Hepatic stellate cell (primary cell): ENCODE results near the gene STAMBP.
"Not testable (repeated sequence)": the region's sequence is repeated elsewhere in the genome, so short reads cannot be mapped to it uniquely, and the experiment has no call there.

Experiments
- DNase-seq: peaks from one replicate; pipeline ENCODE4 v3.0.0; 2011; ENCODE audit warnings: low spot score

Gene STAMBP

DNA sequence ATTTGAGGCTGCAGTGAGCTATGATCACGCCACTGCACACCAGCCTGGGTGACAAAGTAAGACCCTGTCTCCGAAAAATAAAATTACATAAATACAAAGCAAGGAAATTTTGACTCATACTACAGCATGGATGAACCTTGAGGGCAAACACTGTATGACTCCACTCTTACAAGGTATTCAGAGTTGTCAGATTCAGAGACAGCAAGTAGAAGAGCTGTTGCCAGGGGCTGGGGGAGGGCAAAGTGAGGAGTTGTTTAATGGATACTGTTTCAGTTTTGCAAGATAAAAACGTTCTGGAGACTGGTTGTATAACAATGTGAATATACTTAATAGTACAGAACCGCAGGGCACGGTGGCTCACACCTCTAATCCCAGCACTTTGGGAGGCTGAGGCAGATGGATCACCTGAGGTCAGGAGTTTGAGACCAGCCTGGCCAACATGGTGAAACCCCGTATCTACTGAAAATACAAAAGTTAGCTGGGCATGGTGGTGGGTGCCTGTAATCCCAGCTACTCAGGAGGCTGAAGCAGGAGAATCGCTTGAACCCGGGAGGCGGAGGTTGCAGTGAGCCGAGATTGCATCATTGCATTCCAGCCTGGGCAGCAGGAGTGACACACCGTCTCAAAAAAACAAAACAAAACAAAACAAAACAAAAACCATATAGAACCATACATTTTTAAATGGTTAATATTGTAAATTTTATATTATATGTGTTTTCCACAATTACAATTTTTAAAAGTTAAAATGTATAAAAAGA lies 59.0 kb downstream of the STAMBP start:
- not testable (repeated sequence) for DNase-seq

DNA sequence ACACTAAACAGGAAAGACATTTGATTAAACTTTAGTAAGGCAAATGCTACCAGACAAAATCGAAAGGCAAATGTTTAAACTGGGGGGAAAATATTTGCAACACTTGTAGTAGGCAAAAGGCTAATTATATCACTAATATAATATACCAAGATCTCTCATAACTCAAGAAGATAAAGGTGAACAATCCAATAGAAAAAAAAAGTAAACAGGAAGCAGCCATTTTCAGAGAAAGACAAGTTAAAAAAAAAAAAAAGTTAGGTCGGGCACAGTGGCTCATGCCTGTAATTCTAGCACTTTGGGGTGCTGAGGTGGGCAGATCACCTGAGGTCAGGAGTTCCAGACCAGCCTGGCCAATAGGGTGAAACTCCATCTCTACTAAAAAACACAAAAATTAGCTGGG lies 59.6 kb downstream of the STAMBP start:
- DNase-seq = no peak

DNA sequence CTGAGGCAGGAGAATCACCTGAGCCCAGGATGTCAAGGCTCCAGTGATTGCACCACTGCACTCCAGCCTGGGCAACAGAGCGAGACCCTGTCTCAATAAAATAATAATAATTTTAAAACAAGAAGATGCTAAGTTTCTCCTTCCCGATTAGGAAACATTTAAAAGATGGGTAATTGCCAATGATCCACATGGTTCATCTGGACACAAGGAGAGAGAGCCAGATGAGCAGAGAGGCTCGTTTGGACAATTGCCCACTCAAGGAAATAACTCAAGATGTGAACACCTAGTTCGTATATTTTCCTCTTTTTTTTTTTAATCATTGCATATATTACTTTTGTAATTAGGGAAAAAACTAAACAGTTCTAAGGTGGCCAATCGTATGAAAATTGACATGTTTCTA lies 60.4 kb downstream of the STAMBP start:
- DNase-seq = no peak

DNA sequence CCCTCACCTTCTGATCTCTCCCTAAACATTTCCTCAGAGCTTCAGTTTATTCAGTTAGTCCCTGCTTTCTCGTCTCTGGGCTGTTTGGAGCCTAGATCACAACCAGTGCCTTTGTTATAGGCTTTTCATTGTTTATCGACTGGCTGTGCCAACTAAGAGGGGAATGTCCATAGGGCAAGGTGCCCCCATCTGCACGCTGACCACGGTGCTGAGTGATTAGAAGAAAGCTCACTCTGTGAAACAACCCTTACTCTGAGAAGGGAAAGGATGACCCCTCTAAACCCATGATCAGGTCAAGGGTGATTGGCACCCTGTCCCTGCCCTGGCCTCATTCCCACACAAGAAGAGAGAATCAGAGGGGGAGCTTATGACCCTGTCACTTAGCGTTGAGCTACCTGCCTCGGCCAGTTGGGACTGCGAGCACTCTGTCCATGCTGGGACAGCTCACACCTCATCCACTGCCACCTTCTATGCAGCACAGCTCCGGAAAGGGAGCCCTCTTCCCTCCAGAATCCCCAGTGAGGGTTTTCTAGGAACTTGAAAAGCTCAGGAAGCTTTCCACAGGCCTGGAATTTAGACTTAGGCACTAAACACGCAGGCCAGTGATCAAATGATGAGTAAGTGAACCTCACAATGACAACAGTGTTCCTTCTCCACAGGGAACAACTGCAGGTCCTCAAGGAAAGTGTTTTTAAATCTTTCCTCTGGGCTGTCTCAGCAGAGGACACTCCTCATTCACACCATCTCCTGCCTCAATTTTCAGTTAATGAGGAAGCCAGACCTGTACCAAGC lies 61.7 kb downstream of the STAMBP start:
- no peak for DNase-seq

DNA sequence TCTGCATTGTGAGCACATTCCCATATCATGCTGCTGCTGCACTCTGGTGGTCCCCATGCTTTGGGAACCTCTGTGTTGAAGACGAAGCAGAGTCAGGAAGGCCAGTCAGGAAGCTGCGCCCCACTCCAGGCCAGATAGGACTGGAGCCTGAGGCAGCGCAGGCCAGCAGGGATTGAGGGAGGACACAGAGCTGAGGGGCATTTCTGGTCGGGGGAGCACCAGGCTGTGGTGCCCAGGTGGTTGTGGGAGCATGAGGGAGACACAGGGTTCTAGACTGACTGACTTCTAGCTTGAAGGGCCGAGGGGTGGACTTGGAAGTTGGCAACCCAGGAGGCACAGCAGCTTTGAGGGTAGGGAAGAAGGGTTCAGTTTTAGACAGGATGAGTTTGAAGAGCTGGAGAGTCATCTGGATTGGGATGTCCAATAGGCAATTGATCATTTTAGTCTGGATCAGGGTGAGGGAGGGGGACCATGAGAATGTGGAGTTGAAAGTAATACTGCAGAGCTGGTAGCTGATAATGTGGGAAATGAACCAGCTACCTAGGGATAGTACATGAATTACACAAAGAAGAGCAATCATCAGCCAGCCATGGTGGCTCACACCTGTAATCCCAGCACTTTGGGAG lies 62.6 kb downstream of the STAMBP start:
- no peak for DNase-seq

DNA sequence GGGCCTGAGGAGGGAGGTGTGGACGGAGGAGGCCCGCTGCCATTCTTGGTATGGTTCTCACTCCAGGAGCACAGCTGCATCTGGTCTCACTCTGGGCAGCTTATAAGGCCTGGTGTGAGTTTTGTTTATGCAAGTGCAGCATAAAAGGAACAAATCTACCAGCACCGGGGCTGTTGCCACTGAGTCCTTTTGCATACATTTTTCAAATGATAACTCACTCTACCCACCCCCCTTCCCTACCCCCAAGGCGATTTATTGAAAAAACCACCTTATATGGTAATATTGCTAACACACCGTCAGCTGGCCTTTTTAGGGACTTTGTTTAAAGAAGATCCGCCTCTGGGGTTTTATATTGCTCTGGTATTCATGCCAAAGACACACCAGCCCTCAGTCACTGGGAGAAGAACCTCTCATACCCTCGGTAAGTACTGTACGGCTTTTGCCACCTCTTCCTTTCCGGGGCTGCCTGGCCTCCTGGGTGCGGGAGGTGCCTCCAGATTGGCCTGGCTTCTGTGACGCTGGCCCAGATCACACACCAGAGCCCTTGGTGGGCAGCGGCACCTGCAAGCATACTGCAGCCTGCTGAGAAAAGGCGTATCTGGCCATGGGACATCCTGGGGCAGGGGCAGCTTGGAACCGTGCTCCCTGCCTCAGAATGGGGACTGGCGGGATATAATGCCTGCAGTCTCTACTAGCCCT lies 64.0 kb downstream of the STAMBP start, which contains the start of gene ACTG2:
ACTG2 (plus strand) TSS at position 378 of the 699 bp plus-strand sequence. CDS start 8,304 bp downstream, outside the sequence.
- peak; percentile 17 for DNase-seq

DNA sequence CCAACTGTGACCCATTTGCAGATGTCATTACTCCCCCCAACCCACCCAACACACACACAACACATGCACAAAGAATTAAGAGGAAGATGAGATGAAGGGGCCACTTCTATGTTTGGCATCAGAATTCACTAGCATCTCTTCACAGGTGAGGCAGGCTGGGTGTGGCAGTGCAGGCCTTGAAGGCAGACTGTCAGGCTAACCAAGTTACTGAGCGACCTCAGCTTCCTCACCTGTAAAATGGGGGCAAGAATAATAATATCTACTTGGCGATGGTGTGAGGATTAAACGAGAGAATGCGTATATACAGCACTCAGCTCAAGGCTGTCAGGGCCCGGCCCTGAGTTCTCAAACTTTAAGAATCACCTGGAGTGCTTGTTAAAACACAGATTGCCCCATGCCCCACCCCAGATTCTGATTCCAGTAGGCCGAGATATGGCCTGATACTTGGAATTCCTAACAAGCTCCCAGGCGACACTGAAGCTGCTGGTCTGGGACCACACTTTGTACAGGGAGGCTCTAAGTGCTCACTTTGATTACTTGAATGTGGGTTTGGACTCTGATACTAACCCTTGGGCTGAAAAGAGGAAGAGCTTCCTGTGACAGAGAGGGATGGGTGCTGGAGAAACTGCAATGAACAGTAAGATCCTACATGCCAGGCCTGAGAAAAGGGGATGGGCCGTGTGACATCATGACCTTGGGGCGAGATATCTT lies 65.2 kb downstream of the STAMBP start:
- DNase-seq = no peak

DNA sequence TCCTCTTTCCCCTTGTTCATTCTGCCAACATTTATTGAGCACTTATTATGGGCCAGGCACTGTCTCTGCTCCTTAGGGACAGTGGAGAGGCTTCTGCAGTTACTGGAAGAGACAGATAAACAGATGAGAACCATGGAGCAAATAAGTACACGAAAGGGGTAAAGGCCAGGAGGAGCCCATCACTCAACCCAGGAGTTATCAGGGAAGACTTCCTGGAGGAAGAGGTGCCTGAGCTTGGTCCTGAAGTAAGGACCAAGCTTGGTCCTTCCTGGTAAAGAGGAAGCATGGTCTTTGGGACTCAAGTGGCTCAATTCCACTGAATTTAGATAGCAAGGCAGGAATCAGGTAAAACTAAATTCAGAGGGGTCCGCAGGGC lies 65.7 kb downstream of the STAMBP start:
- no peak for DNase-seq

DNA sequence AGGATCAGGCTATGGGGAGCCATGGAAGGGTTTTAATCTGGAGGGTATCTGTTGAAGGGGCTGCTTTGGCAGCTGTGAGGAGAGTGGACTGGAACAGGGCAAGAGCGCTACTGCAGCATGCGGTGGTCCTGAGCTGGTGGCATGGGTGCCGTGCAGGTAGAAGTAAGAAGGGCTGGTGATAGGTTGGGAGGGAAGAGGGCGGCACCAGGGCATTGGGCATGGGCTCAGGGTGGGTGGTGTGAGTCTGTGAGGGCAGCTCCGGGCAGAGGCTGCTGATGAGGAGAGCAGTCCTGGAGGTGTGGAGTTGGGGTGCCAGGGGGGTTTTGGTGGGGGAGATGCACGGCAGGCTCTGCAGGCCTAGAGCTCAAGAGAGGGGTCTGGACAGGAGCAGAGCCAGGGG lies 66.1 kb downstream of the STAMBP start:
- DNase-seq = no peak

DNA sequence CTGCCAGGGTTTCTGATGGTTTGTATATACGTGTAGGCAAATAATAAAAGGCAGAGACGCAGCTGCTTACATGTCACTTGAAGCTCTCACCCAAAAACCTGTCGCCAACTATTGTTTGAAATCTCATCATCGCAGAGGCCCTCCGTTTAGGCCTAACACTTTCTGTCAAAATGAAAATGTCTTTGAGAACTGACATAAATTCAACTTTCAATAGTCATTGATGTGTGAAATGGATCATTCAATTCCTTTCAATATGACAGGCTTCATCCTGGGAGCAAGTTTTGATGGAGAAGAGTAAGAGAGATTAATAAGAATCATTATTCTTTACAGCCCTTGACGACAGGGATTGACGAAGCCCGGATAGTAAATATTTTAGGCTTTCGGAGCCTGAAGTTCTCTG lies 66.7 kb downstream of the STAMBP start:
- DNase-seq = no peak

DNA sequence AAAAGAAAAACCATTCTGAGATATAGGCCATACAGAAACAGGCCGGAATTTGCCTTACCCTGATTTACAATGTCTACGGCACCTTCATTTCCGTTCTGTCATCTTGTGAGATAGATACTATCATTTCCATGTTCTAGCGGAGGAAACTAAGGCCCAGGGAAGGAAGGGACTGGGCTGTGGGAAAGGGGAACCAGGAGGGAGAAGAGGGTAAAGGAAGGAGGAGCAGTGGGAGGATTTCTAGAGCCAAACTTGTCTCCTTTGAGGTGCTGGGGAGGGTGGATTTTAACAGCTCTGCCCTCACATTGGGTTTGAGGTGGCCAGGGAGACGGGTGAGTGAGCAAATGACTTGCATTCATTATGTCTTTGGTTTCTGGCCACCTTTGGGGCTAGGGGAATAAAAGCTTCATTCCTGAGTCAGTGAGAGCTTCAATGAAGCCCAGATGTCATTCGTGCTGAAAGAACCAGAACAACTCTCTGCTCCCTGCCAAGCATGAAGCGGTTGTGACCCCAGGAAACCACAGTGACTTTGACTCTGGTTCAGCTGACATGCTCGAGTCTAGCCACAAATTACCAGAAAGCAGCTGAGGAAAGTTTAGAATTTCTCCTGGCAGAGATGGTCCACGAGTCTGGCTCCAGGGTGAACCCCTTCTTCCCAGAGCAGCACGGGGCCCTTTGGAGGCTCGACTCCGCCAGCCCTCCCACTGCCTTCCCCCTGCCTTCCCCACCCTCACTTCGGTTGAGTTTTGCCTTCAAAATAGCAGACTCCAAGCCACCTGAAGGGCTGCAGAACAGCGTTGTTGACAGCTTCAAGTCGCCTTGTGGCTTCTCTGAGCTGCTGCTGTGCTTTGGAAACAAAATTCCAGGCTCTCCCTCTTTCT lies 67.8 kb downstream of the STAMBP start:
- peak; percentile 62 for DNase-seq

DNA sequence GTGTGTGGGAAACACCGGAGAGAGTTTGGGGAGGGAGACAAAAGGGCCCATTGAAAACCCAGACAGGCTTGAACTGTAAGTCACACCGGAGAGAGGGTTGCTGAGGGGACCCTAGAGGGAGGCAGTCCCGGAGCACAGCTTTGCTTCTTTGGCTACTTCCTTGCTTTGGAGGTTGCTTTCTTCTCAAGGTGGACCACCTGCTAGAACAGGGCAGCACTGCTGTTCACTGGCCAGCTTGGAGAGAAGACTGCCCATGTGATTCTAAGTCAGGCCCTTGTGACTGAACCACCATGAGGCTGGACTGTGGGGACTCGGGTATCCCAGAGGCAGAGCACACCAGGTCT lies 68.5 kb downstream of the STAMBP start:
- DNase-seq = no peak

DNA sequence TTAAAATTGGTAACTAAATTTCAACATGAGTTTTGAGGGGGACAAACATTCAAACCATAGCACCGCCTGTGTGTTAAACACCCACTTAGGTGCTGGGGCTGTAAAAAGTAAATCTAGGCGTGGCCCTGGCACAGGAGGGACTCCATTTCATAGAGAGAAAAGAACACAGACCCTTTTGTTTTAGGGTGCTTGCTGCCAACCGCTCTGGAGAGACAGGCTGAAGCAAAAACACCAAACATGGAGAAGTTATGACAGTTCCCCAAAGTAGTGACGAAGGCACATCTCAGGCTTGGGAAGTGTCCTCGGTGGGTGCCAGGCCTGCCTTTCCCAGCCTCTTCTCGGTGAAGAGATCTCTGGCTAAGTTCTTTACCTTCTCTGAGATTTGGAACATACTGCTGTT lies 69.2 kb downstream of the STAMBP start:
- DNase-seq = no peak

DNA sequence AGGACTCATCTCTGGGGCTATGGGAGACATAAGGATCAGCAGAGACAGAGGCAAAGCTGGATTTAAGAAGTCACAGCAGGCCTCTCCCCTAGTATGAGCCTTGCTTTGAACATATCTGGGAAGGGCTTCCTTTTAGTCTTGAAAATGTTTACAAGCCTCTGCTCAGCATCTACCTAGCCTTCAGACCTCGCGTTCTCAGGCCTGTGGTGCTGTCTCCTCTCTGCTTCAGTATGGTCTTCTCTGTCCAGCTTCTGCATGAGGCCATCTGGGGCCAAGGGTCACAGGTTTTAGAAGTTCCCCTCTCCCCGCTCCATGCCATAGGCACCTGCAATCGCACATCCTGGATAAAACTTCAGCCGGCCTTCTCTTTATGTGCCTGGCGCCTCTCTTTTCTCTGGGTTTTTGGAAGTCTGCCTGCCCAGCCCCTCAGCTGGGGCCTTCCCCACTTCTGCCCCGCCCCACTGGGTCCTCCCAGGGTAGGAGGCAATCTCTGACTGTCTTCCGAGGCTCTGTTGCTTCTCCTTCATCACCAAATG lies 71.1 kb downstream of the STAMBP start:
- no peak for DNase-seq

DNA sequence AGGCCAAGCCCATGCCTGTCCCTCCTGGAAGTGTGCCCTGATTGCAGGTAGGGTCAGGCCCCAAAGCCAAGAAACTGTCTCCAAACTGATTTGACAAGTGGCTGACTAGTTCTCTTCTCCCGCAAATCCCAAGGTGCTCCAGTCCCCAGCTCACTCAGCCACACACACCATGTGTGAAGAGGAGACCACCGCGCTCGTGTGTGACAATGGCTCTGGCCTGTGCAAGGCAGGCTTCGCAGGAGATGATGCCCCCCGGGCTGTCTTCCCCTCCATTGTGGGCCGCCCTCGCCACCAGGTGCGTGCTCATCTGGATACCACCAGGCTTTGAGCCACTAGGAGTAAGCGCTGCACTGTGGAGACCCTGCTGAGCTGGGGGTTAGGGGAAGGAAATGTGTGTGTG lies 72.4 kb downstream of the STAMBP start:
- DNase-seq = no peak

DNA sequence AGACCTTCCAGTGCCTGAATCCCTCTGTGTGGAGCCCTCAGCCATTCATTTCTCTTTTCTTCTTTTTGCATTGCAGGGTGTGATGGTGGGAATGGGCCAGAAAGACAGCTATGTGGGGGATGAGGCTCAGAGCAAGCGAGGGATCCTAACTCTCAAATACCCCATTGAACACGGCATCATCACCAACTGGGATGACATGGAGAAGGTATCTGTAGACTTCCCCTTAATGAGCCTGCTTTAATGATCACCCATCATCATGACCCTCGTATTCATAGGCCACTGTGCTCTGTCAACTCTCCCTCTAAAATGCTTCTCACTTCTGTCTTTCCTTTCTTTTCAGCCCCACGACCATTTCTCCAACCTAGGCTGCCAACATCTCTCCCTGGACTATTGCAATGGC lies 73.5 kb downstream of the STAMBP start:
- DNase-seq = no peak

DNA sequence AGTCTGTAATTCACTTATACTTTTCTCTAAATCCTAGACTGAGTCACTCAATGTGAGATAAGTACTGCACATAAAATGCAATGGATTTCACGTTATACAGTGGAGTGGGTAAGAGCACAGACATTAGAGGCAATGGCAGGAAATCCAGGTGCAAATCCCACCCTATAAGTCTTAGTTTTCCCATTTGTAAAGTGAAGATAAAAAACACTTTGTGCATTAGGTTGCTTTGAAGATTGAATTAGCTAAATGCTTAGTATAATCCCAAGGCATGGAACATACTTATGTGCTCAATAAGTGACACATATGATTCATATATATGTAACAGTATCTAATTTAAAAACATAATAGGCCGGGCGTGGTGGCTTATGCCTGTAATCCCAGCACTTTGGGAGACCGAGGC lies 74.6 kb downstream of the STAMBP start:
- DNase-seq = no peak

DNA sequence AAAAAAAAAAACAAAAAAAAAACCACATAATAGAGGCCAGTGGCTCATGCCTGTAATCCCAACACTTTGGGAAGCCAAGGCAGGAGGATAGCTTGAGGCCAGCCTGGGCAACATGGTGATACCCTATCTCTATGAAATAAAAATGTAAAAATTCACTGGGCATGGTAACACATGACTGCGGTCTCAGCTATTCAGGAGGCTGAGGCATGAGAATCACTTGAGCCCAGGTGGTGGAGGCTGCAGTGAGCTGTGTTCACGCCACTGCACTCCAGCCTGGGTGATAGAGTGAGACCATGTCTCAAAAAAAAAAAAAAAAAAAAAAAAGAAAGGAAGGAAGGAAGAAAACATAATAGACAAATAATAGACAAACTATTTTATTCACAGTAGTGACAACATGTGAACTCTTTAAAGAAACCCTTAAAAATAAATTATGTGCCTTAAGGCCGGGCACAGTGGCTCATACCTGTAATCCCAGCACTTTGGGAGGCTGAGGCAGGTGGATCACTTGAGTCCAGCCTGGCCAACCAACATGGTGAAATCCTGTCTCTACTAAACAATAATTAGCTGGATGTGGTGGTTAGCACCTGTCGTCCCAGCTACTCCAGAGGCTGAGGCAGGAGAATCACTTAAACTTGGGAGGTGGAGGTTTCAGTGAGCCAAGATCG lies 75.3 kb downstream of the STAMBP start:
- DNase-seq = not testable (repeated sequence)

DNA sequence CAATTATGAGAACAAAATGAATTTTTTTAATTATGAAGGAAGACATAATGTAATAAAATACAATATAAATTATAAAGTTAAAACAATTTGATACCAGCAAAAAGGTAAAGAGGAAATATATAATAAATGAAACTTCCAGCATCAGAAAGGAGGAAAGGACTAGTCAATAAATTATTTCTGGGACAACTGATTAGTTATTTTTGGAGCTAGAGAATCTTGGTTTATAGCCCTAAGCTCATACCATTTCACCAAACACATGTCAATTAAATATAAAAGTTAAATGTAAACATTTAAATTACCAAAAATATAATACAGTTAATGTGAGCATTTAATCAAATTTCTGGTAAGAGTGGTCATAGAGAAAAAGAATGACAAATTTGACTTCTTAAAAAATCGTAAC lies 76.2 kb downstream of the STAMBP start:
- no peak for DNase-seq
